GM21526 (cell line): ENCODE measurements around the gene ZNF18.

Experiments used
- ATAC-seq: cut with Tn5 transposase; IDR thresholded peaks from one replicate; pipeline ENCODE4 v1.9.1; 2021; ENCODE audit warnings: moderate library complexity; ENCODE audit not compliant: unreplicated experiment, low FRiP score

ZNF18 gene

GRCh38 chr17:11997147-11997971 lies at the start of gene ZNF18:
TSS of gene ZNF18 (minus strand) at chr17:11997475. CDS start at chr17:11992829, 4,646 bp downstream.
- ATAC-seq, result peak; percentile 96

DNA sequence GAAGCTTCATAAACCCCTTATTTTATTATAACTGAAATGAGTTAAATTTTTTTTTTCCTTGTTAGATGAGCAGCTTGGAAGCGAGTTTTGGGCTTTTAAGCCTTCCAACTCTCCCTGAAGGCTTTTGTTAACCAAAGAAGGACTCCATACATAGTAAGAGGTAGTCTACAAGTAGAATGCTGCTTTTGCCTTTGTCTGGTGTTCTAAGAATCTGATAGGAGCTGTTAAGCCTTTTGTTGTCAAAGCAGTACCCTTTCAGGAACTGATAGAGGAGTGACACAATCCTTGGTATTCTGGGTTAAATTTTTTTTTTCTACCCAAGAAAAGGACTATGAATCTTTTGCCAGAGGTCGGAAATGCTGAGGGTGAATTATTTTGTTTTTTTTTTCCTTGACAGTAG lies 49.5 kb upstream of the ZNF18 start:
- ATAC-seq, result no peak

GRCh38 chr17:12043702-12044101 lies 46.4 kb upstream of the ZNF18 start:
- no peak for ATAC-seq

- ATAC-seq, result no peak
Measured at GRCh38 chr17:12041312-12041711, 44.0 kb upstream of the ZNF18 start.

- no peak for ATAC-seq
Measured at GRCh38 chr17:12040478-12040877, 43.2 kb upstream of the ZNF18 start.

- ATAC-seq, result no peak
Measured at GRCh38 chr17:12037970-12038369, 40.7 kb upstream of the ZNF18 start.

DNA sequence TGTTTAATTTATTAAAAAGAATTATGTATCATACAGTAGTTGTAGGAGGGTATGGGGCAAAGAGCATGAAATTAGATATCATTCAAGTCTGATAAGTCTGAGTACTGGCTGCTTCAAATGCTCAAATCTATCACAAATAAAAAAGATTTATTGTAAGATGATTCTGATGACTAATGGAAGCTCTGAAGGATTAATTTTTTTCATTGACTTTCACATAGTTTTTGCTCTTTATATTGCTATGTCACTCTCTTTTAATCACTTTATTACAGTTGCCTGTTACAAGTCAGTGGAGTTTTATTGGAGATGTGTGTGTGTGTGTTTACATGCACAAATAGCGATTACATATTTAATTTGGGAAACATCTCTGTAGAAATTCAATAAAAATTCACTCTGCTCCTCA lies 38.4 kb upstream of the ZNF18 start:
- no peak for ATAC-seq

DNA sequence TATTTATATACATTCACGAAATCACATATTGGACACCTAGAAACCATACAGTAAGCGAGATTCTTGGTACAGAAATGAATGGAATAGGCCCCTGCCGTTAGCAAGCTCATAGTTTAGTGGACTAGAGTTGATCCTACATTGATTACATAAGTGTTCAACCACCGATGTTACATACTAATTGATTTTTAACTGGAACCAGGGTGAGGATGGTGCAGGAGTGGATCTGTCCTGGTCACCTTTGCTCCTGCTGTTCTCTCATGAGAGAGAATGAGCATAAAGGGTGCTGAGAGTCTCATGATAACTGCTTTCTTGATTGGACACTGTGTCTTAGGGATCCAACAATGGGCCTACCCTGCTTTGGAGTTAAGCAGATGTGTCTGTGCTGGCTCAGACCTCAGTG lies 37.3 kb upstream of the ZNF18 start:
- ATAC-seq, result no peak

- ATAC-seq, result no peak
Measured at GRCh38 chr17:12028611-12029010, 31.3 kb upstream of the ZNF18 start.

GRCh38 chr17:12027658-12028057 lies 30.4 kb upstream of the ZNF18 start:
- ATAC-seq, result no peak

DNA sequence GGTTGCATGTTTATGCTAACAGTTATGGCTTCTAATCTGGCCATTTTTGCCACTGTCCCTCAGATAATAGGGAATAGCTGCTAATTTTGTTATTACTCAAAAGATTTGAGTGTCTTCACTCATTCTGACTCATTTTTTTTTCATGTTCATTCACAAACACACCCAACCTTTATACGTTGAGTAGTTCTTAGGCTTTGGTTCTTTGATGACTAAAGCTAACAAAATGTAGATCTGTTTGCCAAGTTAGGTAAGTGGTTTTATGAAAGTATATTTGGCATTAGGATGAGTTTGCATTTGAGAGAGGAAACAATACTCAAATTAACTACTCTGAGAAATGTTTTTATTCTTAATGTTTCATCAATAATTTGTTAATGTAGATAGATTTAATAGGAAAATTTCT lies 27.1 kb upstream of the ZNF18 start:
- ATAC-seq, result no peak

GRCh38 chr17:12022310-12022709 lies 25.0 kb upstream of the ZNF18 start:
- ATAC-seq, result no peak

DNA sequence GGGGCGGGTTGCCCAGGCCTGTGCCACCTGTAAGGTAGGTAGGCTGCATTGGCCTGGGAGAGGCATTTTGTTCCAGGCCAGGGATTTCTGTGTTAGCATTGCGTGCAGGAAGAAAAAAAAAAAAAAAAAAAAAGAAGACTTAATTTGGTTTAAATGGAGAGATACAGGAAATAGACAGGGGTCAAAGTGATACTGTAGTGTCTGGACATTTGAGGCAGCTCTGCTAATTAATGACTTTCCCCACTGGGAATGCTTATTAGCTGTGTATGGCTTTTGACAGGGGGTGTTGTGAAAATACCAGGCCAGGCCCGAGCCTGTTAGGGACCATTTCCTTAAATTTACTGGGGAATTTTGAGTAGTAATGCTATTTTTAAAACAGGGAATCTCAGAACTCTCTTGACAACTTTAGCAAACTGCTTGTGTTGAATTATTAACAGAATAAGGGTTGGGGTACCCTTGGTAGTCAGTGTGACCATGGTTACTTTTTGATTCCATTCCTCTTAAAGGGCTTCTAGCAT lies 24.4 kb upstream of the ZNF18 start:
- no peak for ATAC-seq

- peak; percentile 90 for ATAC-seq
Measured at GRCh38 chr17:12020642-12021622, 23.7 kb upstream of the ZNF18 start, which contains the start of gene MAP2K4. TSS of gene MAP2K4 (plus strand) at chr17:12020877. CDS start at chr17:12020887, 10 bp downstream.

GRCh38 chr17:12007466-12007865 lies 10.2 kb upstream of the ZNF18 start:
- no peak for ATAC-seq

- no peak for ATAC-seq
Measured at GRCh38 chr17:11999696-12000095, 2.4 kb upstream of the ZNF18 start.

DNA sequence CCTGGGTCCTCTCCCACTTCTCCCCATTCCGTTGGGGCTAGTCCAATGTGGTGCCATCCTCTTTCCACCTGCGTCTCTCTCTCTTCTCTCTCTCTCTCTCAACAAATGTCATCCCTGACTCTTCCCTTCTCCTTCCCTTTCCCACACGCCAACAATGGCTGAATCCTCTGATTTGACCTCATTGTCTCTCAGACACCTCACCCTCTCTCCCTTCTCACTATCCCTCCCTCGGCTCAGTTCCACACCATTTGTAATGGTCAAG lies 628 bp upstream of the ZNF18 start:
- peak; percentile 2 for ATAC-seq

DNA sequence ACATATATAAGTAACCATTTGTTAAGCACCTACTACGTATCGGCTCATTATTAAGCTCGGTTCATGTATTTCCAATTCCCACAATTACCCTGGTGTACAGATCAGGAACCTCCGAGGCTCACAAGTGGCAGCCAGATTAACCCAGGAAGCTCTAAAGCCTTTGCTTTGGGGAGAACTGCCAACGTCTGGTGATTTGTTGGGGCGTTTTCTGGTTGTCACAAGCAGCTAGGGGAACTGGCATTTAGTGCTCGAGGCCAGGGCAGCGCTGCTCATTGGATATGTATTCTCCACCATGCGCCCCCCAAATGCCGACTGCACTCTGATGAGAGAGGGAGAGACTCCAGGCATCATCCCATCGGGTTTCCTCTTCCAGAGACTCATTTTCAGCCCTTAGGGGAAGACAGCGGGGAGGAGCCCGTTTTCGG lies 541 bp downstream of the ZNF18 start:
- ATAC-seq, result peak; percentile 44

GRCh38 chr17:11991461-11991860 lies 5.8 kb downstream of the ZNF18 start:
- ATAC-seq, result no peak

DNA sequence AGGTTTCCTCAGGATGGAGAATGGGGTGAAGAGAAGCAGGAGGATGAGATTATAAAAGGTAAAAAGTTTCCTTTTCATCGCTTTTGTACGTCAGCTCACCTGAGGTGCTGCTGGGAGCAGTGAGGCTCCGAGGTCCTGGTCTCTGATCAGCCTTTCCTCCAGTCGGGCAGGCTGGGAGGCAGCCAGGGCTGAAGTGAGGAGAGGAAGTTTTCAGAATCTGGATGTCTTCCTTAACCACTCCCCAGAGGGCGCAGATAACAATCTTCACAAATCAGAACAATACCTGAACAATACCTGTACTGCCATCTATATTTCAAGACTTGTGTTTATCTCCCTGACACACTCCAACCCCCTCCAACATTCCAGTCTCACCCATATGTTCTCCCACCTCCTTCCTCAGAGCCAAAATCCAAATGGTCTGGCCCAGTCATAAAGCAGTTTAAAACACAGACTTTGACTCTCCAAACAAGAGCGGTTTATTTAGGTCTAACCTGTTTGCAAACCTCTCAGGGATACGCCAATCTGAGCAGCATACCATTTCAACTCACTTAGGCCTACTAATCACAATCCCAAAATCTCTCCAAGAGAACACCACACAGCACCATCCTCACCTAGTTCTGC lies 6.8 kb downstream of the ZNF18 start:
- no peak for ATAC-seq

DNA sequence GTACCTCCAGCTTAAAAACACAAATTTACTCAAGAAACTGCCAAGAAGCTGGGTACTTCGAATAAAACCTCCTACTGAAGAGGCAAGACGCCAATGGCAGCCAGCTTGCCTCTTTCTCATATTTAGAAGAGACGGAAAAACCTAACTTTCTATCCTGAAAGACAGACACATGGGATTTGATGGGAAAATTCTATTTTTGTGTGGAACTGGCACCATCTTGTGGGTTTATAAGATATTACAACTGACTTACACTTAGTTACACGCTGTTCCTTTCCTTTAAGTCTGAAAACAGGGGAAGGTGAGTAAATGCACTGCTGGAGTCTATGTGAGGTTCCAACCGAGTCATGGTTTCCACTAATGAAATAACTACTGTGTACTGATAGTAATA lies 10.3 kb downstream of the ZNF18 start:
- no peak for ATAC-seq
